HFFc6 (cell line): ENCODE data around the gene GPC6. TPM values are rescaled to one million over a fixed set of nuclear protein-coding genes. Genes with fewer than 3 reads are reported as not detected.

Source experiments
- DNase-seq: peaks from one replicate; pipeline ENCODE4 v3.0.0-alpha.2; 2018
- H3K27ac Mint-ChIP-seq: 2 replicates; pipeline ENCODE4 v1.8.0; 2020; ENCODE audit warnings: mild to moderate bottlenecking, mixed read lengths
- H3K27me3 Mint-ChIP-seq: 2 replicates; pipeline ENCODE4 v1.8.0; 2021; ENCODE audit warnings: mild to moderate bottlenecking, moderate library complexity, mixed read lengths; ENCODE audit not compliant: insufficient read depth
- H3K36me3 Mint-ChIP-seq: 2 replicates; pipeline ENCODE4 v1.8.0; 2021; ENCODE audit warnings: low read depth, mixed read lengths
- H3K4me1 Mint-ChIP-seq: 2 replicates; pipeline ENCODE4 v1.8.0; 2020; ENCODE audit warnings: low read depth, mixed read lengths
- H3K4me3 Mint-ChIP-seq: 2 replicates; pipeline ENCODE4 v1.8.0; 2020; ENCODE audit warnings: mild to moderate bottlenecking, moderate library complexity, mixed read lengths
- H3K9me3 Mint-ChIP-seq: 2 replicates; pipeline ENCODE4 v1.8.0; 2020; ENCODE audit warnings: mild to moderate bottlenecking, mixed read lengths
- CTCF ChIP-seq: fragments of 200-600 bp; sonication (generic); IDR thresholded peaks from 2 replicates; pipeline ENCODE4 v1.5.0; 2021; ENCODE audit warnings: antibody characterized with exemption, mild to moderate bottlenecking
- total RNA-seq, 6 experiments: library from RNA; stranded (reverse); fragmentation: NEBNext Ultra II Directional; extraction: Animal tissue kit (Norgen Biotek cat#: 25700); gene quantifications; 2 replicates in 1 of 6; 3 replicates in 5 of 6; pipeline ENCODE4 v1.2.3, GENCODE V29; 2021

GPC6 gene
- total RNA-seq, 6 experiments from 2014 or later, result 3.0 to 5.3 (median 4.4) TPM

DNA sequence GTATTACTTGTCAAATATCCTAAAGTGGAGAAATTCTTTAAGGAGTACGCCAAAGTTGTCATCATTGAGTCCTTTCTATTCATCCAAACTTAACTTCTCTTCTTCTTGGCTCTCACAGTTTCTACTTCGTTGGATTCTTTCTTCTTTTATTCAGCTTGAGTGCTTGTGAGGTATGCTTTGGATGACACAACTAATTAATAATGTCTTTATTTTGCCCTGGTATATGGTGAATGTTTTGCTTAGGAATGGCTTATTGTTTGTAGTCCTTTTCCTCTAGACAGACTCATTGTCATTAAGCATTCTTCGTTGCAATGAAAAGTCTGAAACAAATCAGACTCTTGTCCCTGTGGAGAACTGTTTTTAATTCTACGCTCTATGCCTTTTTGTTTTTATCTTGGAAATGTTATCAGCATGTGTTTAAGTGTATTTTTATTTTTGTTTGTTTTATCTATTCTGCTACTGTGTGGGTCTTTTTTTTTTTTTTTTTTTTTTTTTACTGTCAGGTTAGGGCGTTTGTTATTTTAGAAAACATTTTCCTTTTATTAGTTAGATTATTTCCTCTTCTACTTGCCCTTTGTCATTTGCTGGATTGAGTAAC is 471.5 kb downstream of the GPC6 start:
- DNase-seq, result no peak
- Mint-ChIP-seq H3K9me3 (peaks cover 7% of the 10 kb centered on the region; the same call in 1 of the 2 replicates), H3K4me1 (0 out of 2 replicates have a peak, but pooled peaks cover 10% of the 10 kb centered on the region), H3K27ac (no peak overlapping the region), H3K36me3 (no peaks in the 10 kb centered on the region), H3K4me3 (no peak overlapping the region), H3K27me3 (no peaks in the 10 kb centered on the region)
- TF ChIP-seq CTCF, result no peak

DNA sequence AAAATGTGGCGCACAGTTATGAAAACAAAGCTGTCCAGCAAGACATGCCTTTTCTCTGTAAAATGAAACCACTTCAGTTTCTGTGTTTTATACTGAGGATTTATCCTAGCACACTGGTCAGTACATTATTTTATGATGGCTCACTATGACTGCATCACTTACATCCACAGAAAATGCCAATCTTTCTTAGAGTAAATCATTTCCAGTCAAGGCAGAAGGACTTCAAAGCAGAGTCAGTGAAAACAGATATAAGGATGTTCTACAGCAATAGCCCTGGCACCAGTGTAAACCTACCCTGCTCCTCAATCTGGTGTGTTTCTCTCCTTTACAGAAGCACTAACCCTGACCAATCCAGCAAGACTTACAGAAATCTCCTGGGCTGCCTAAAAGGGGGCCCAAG is 473.5 kb downstream of the GPC6 start:
- TF ChIP-seq CTCF, result no peak
- no peaks in the 10 kb centered on the region for H3K27me3 Mint-ChIP-seq
- H3K9me3 Mint-ChIP-seq, result peaks cover 7% of the 10 kb centered on the region; the same call in 1 of the 2 replicates
- H3K4me1 Mint-ChIP-seq, result 0 out of 2 replicates have a peak, but pooled peaks cover 10% of the 10 kb centered on the region
- no peaks in the 10 kb centered on the region for H3K36me3 Mint-ChIP-seq
- no peak overlapping the region for H3K4me3 Mint-ChIP-seq
- no peak overlapping the region for H3K27ac Mint-ChIP-seq
- DNase-seq, result peak; percentile 20

DNA sequence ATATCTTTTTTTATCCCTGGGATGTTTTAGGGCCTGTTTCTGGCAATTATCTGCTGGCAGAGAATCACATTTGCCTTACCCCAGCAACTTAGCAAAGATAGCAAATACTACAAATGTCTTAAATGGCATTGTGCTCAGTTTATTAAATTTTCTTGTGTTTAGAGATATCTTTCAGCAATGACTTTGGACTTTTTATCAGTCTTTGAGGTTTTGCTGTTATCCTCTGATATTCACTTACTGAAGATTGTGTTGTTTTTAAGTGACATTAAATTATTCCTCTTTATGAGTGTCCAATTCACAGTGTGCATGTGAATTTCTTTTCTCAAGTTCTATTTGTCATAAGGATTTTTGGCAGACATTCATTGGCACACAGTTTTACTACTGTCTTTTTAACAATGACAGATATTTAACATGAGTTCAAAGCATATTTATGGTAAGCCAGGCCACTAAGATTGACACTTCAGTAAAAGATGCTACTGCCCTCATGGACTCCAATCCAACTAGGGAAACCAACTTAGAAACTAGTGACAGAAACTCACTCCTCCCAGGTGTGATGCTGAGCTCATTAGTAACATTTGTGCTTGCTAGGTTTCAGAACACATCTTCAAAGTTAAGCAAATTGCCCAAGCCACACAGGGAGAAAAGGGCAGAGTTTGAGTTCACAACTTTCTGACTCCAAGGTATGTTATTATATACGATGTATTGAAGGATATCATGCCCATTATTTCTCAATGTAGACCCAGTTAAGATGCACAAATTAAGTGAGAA is 481.9 kb downstream of the GPC6 start:
- DNase-seq, result no peak
- peaks cover 12% of the 10 kb centered on the region for H3K4me1 Mint-ChIP-seq
- no peak for TF ChIP-seq CTCF
- no peaks in the 10 kb centered on the region for H3K27me3 Mint-ChIP-seq
- no peak overlapping the region for H3K4me3 Mint-ChIP-seq
- H3K9me3 Mint-ChIP-seq, result no peaks in the 10 kb centered on the region; the same call in 1 of the 2 replicates
- H3K27ac Mint-ChIP-seq, result no peak overlapping the region
- no peaks in the 10 kb centered on the region for H3K36me3 Mint-ChIP-seq

- no peak for TF ChIP-seq CTCF
- DNase-seq, result no peak
- peaks cover 9% of the 10 kb centered on the region for H3K9me3 Mint-ChIP-seq
- H3K27ac Mint-ChIP-seq, result no peak overlapping the region
- H3K4me1 Mint-ChIP-seq, result peaks cover 20% of the 10 kb centered on the region
- no peak overlapping the region for H3K4me3 Mint-ChIP-seq
- peaks cover 9% of the 10 kb centered on the region for H3K36me3 Mint-ChIP-seq
- no peaks in the 10 kb centered on the region for H3K27me3 Mint-ChIP-seq
Measured at GRCh38 chr13:93709506-93710244, 483.1 kb downstream of the GPC6 start.

DNA sequence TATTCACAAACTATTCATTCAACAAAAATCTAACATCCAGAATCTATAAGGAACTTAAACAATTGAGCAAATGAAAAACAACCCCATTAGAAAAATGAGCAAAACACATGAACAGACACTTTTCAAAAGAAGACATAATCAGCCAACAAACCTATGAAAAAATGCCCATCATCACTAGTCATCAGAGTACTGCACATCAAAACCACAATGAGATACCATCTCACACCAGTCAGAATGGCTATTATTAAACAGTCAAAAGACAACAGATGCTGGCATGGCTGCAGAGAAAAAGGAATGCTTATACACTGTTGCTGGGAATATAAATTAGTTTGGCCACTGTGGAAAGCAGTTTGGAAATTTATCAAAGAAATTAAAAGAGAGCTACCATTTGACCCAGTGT is 487.6 kb downstream of the GPC6 start:
- H3K27me3 Mint-ChIP-seq, result no peaks in the 10 kb centered on the region
- peaks cover 10% of the 10 kb centered on the region for H3K9me3 Mint-ChIP-seq
- H3K36me3 Mint-ChIP-seq, result peaks cover 9% of the 10 kb centered on the region
- peak; percentile 74 for DNase-seq
- TF ChIP-seq CTCF, result no peak
- H3K4me1 Mint-ChIP-seq, result peaks cover 14% of the 10 kb centered on the region
- H3K4me3 Mint-ChIP-seq, result no peak overlapping the region
- peak overlapping the region; percentile 25 for H3K27ac Mint-ChIP-seq
